Stimulated activated CD4-positive, alpha-beta T cell treated with anti-CD3 and anti-CD28 coated beads, Interleukin-1b, Interleukin-23, amount 100 ng/mL, for 1 hour (primary cell): ENCODE measurements around the gene ILF3.

ENCODE experiments used
- DNase-seq, 2 donors: peaks; one replicate each; pipeline ENCODE4 v3.0.0-alpha.2; 2020; ENCODE audit warnings: low read depth in 2 of 2

ILF3 gene

GRCh38 chr19:10695401-10696398, 41.6 kb downstream of the ILF3 start:
- DNase-seq: peak; percentile 61 to 67

DNA sequence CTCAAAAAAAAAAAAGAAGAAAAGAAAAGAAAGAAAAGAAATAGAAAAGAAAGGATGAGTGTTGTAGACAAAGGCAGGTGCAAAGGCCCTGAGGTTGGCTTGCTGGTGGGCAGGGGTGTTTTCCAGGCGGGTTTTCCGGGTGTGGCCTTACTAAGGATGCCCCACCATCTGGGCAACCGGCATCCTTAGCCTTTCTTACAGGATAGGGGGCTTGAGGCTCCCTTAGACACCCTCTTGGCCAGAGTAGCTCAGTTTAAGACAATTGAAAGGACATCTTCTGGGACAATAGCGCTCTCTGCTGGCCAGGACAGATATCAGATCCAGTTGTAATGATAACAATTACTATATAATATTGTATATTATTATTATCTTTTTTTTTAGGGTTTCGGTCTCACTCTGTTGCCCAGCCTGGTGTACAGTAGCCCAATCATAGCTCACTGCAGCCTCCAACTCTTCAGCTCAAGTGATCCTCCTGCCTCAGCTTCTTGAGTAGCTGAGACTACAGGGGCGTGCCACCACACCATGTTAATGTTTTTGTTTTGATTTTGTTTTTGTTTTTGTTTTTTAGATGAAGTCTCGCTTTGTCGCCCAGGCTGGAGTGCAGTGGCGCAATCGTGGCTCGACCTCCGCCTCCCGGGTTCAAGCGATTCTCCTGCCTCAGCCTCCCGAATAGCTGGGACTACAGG, 45.6 kb downstream of the ILF3 start:
- DNase-seq: peak; percentile 29 to 52

DNA sequence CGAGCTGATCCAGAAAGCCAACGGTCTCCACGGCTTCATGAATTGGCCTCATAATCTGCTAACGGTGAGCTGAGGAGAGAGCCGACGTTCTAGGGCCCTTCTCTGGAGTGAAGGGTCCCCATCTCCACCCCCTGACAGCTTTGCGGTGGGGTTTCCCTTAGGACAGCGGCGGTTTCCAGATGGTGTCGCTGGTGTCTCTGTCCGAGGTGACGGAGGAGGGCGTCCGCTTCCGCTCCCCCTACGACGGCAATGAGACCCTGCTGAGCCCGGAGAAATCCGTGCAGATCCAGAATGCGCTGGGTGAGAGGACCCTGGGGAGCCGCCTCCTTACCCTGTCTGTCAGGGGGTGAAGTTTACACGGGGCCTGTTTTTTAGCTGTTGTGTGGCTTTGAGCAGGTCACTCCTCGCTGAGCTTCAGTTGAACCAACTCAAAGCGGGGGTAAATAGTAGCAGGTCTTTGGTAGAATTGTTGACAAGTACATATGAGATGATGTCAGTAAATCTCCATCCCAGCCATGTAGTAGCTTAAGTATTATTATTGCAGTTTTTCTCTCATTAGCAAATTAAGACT, 47.9 kb downstream of the ILF3 start:
- no peak for DNase-seq

DNA sequence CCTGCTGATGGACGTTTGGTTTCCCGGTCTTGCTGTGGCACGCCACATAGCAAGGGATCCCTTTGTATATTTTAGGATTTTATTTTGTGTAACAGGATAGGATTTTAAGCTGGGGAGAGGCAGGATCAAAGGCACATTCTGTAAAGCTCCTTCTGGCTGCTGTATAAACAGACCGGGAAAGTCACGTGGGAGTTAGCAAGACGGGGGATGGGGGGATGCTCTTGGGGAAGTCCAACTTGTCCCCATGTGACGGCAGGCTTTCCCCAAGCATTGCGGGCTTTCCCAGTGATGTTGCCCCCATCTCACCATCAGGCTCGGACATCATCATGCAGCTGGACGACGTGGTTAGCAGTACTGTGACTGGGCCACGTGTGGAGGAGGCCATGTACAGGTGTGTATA, 52.8 kb downstream of the ILF3 start:
- no peak for DNase-seq

DNA sequence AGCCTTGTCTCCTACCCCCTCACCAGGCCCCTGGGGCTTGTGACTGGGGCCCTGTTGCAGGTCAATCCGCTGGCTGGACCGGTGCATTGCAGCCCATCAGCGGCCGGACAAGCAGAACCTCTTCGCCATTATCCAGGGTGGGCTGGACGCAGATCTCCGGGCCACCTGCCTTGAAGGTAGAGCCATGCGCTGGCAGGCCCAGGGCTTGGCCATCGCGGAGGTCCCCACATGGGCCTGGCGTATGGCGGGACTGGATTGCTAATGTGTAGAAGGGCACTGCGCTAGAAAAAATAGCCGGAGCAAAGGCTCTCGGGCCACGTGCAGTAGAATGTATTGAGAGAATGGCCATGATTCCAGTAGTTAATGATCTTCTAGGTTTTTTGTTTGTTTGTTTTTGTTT, 53.3 kb downstream of the ILF3 start:
- DNase-seq: no peak

- DNase-seq: no peak
Observed at GRCh38 chr19:10708291-10708690, 54.1 kb downstream of the ILF3 start.

DNA sequence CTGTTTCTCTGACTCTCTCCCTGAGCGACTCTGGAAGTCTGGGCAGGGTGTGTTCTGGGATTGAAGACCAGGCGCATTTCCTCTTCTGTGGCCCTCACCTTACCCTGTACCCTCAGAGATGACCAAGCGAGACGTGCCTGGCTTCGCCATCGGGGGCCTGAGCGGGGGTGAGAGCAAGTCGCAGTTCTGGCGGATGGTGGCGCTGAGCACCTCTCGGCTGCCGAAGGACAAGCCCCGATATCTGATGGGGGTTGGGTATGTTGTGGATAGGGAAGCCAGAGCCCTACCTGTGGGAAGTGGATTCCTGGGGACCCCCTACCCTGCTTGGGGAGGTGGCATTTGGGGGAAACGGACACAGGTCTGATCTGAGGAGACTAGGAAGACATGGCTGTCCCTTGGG, 57.9 kb downstream of the ILF3 start:
- DNase-seq: no peak

- DNase-seq: no peak
Observed at GRCh38 chr19:10712754-10713153, 58.6 kb downstream of the ILF3 start.

- no peak for DNase-seq
Observed at GRCh38 chr19:10713317-10713716, 59.2 kb downstream of the ILF3 start.

DNA sequence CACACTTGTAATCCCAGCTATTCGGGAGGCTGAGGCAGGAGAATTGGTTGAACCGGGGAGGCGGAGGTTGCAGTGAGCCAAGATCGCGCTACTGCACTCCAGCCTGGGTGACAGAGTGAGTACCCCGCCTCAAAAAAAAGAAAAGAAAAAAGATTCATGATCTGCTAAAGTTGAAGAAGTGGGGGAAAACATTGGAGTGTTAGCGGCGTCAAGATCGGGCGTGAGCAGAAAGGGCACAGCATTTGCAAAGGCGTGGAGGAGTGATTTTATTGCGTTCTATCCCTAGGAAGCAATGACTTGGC, 62.9 kb downstream of the ILF3 start:
- DNase-seq: no peak

DNA sequence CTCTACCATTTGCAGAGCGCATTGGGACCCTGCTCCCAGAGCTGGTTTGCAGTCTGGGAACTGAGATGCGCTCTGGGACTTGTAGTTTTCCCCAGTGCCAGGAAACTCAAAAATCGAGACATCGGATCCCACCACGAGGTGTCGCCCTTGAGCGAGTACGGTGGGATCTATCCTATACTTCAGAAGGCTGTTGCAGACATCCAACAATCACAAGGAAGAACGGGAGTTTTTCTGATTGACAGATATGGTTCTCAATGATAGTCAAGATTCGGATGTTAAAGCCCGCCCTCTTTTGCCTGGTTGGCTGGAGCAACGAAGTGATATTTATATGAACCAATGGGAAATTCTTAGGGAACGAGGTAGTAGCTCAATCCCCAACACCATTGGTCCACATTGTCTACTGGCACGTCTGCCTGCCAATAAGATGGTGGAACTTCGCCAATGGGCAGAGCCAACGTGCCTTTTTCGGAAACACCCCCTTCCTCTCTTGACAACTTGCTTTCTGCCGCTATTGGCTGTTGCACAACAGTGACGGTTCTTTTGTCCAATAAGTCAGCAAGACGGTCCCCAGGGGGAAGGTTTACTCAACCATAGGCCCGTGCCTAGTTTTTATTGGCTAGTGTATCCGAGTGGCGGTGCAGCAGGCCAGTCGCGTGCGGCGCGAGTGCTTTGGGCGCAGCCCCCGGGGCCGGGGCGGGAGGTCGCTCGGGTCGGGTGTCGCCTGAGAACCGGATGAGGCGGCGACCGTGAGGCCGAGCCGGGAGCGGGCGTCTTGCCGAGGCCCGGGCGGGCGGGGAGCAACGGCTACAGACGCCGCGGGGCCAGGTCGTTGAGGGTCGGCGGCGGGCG, 63.4 kb downstream of the ILF3 start, which contains the start of gene DNM2:
TSS of gene DNM2 (plus strand) at position 724 of the 849 bp plus-strand sequence. CDS start 164 bp downstream, outside the sequence.
- DNase-seq: peak; percentile 93 to 95

- peak in 1 of 2 donors; percentile 11 for DNase-seq
Observed at GRCh38 chr19:10718205-10719196, 64.4 kb downstream of the ILF3 start.

- no peak for DNase-seq
Observed at GRCh38 chr19:10719466-10719961, 65.4 kb downstream of the ILF3 start.

- no peak for DNase-seq
Observed at GRCh38 chr19:10720607-10721125, 66.5 kb downstream of the ILF3 start.

DNA sequence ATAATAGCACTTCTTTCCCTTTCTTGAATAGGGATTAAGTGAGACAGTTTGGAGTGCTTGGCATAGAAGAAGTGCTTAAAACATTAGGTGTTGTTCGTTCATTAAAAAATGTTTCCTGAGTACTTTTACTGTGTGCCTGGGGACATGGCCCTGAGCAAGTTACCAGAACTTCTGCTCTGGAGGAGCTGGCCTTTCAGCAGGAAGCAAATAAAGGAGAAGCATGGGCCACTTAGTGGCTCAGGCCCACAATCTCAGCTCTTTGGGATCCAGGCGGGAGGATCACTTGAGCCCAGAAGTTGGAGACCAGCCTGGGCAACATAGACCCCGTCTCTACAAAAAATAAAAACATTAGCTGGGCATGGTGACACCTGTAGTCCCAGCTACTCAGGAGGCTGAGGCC, 69.4 kb downstream of the ILF3 start:
- DNase-seq: no peak

DNA sequence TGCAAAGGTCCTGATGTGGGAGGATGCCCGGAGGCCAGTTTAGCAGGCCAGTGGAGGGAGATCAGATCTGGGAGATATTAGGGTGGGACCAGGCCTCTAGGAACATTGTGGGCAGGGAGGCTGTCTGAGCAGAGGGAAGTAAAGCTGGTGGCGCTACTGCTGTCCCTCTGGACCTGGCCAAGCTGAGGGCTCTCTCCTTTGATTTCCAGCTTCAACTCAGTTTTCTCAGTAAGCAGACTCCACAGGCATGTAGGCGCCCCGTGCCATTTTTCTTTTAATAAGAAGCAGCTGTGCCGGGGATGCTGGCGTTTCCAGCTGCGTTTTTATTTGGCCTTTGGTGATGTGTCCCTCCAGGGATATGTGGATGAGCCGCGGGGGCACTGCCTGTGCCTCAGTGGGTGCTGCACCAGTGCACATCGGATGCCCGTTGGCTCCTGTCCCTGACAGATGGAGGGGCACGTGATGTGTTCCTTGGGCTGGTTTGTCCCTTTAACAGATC, 70.5 kb downstream of the ILF3 start:
- DNase-seq: no peak

DNA sequence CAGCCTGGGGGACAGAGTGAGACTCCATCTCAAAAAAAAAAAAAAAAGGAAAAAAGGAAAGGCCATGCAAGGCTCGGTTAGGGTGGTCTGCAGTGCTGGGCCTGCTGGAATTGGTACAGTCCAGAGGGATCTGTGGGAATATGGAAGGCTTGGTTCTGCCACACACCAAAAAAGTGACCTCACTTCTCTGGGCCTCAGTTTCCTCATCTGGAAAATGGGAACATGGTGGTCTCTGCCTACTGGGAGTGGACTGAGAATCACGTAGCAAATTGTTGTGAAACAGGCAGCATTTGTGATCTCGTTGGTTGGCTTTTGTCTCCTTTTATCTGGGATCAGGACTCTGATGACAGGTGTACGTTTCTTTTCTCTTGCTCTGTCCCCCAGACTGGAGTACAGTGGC, 71.3 kb downstream of the ILF3 start:
- DNase-seq: no peak

GRCh38 chr19:10726268-10726667, 72.1 kb downstream of the ILF3 start:
- DNase-seq: no peak

DNA sequence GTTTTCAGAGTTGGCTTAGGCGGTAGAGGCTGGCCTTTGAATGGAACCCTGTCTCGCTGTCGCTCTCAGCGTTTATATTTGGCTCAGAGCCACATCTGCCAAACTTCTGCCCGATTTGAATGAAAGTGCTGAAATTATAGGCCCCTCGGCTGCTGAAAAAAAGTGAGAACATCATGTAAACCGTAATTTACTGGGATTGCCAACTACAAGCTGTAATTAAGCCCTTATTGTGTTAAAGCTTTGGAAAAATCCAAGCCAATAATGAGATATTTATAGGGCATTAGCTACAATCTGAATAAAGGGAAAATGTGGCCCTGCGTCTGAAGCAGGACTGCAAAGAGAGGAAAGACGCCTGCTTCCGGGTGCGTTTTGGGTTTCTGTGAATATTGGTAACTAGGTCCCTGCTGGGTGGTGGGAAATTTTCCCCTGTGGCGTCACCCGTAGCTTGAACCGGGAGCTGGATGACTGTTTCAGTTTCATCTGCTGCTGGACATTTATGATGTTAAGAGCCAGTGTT, 73.6 kb downstream of the ILF3 start:
- no peak for DNase-seq

GRCh38 chr19:10729411-10729810, 75.3 kb downstream of the ILF3 start:
- no peak for DNase-seq
